ENCODE measurements around the gene ADAMTS14.
"Not testable (repeated sequence)": the region's sequence is repeated elsewhere in the genome, so short reads cannot be mapped to it uniquely, and the experiment has no call there.

The ADAMTS14 gene

DNA sequence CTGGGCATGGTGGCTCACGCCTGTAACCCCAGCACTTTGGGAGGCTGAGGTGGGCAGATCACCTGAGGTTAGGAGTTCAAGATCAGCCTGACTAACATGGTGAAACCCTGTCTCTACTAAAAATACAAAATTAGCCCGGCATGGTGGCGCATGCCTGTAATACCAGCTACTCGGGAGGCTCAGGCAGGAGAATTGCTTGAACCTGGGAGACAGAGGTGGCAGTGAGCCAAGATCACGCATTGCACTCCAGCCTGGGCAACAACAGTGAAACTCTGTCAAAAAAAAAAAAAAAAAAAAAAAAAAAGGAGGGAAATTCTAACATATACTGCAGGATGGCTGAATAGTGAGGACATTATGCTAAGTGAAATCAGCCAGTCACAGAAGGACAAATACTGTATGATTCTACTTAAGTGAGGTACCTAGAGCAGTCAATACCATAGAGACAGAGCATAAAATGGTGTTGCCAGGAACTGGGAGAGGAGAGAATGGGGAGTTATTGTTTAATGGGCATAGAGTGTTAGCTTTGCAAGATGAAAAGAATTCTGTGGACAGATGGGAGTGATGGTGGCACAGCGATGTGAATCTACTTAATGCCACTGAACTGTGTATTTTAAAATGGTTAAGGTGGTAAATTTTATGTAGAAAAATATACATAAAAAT lies 95.8 kb downstream of the ADAMTS14 start:
- H3K9me3 ChIP-seq; H3K27me3 ChIP-seq (ENCODE audit: low read depth); H3K4me3 ChIP-seq; DNase-seq (ENCODE audit: low spot score in 2 of 2); H3K4me1 ChIP-seq; H3K36me3 ChIP-seq (replicated peaks): not testable (repeated sequence)
- in situ Hi-C loops (cut with MboI; ENCODE audit: low sequenced_read_pairs), result loop anchor here (10.0 kb wide), 2 partner anchors 223 to 303 kb away; no protein-coding TSS in a partner anchor

DNA sequence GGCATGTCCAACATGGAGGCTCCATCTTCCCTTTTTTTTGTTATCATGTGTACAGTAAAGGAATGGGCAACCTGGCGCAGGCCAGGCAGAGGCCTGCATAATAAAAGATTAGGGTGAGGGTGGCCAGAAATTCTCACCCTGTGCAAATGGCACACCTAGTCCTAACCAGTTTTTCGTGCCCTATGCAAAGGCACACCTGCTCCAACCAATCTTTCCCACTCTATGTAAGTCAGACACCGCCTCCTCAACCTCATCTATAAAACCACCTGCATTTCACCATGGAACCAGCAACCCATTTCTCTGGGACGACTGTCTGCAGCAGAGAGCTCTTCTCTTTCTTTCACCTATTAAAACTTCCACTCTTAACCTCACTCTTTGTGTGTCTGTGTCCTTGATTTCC lies 96.8 kb downstream of the ADAMTS14 start:
- H3K27me3 ChIP-seq (ENCODE audit: low read depth), result no peaks in the 10 kb centered on the region
- H3K36me3 ChIP-seq (replicated peaks), result no peaks in the 10 kb centered on the region
- in situ Hi-C loops (cut with MboI; ENCODE audit: low sequenced_read_pairs), result loop anchor here (10.0 kb wide), 2 partner anchors 224 to 304 kb away; no protein-coding TSS in a partner anchor
- peak in 1 of 2 experiments; percentile 1 for DNase-seq (ENCODE audit: low spot score in 2 of 2)
- H3K4me3 ChIP-seq, result no peak overlapping the region
- H3K9me3 ChIP-seq, result peaks cover 4% of the 10 kb centered on the region; the same call in 1 of the 2 replicates
- H3K4me1 ChIP-seq, result no peaks in the 10 kb centered on the region

DNA sequence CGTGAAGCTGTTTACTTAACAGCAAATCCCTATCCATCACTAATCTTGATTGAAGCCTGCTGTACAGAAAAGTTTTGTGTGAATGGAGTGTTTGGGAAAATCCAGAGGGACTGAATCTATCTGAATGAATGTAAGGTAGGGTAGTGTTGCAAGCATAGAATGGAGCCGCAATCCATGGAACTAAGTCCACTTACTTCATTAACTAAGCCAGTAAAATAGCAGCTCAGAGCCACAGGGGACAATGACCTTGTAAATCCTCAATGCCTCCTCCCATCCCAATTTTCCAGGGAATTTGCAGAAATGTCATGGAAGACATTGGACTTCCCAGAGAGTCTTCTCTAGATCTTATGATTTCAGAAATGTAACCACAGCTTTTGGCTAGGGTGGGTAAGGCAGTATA lies 97.7 kb downstream of the ADAMTS14 start:
- Histone ChIP-seq H3K27me3 (ENCODE audit: low read depth) (no peaks in the 10 kb centered on the region), H3K36me3 (replicated peaks) (no peaks in the 10 kb centered on the region), H3K9me3 (peaks cover 4% of the 10 kb centered on the region; the same call in 1 of the 2 replicates), H3K4me1 (no peaks in the 10 kb centered on the region), H3K4me3 (no peak overlapping the region)
- DNase-seq (ENCODE audit: low spot score in 2 of 2), result no peak
- in situ Hi-C loops (cut with MboI; ENCODE audit: low sequenced_read_pairs), result no loop called here

DNA sequence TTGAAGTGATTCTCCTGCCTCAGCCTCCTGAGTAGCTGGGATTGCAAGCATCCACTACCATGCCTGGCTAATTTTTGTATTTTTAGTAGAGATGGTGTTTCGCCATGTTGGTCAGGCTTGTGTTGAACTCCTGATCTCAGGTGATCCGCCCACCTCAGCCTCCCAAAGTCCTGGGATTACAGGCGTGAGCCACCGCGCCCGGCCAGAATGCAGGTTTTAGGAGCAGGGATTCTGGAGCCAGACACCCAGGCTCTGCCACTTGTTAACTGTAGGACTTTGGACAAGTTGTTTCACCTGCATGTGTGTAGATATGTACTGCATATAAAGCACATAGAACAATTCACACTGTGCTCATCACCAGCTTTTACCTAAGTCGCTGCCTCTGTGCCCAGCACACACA lies 98.2 kb downstream of the ADAMTS14 start:
- H3K27me3 ChIP-seq (ENCODE audit: low read depth); in situ Hi-C loops (cut with MboI; ENCODE audit: low sequenced_read_pairs): not testable (repeated sequence)

DNA sequence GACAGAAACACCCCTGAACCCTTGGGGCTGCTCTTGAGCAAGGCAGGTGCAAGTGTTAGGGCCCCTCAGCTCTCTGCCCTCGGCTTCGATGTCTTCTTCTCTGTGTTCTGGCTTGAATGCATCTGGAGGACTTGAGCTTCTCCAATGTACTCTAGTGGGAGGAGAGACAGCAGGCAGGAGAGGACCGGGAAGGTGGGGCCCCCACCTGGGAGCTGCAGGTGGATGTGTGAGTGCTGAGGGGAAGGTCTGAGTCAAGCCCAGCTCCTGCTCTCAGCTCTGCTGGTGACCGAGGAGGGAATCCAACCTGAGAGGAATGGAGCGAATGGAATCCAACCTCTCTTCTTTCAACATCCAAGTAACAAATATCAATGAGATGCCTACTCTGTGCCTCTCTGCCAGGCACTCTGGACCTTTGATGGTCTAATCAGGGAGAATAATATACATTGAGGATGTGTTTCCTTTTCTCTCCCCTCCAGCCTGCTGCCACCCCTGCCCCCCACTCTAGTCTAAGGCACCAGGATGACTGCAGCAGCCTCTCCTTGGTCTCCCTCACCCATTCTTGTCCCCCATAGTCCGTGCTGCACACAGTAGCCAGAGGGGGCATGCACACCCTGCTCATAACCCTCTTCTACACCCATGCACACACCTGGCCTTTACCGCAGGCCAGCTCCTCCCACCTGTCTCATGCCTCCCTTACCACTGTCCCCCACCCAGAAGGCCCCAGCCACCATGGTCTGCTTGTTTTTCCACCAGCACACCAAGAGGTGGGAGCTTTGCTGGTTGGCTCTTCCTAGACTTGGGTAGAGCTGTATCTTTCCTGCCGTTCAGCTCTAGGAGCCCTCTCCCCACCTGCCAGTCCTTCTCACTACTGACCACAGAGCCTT lies 99.2 kb downstream of the ADAMTS14 start:
- DNase-seq (ENCODE audit: low spot score in 2 of 2), result no peak
- Histone ChIP-seq H3K9me3 (peaks cover under 1% of the 10 kb centered on the region; the same call in 1 of the 2 replicates), H3K4me1 (no peaks in the 10 kb centered on the region), H3K27me3 (ENCODE audit: low read depth) (no peaks in the 10 kb centered on the region), H3K36me3 (replicated peaks) (no peaks in the 10 kb centered on the region), H3K4me3 (no peak overlapping the region)
- in situ Hi-C loops (cut with MboI; ENCODE audit: low sequenced_read_pairs), result no loop called here

More for the DNA sequence above, 98.2 kb downstream of the ADAMTS14 start:
- not testable (repeated sequence) for H3K4me1 ChIP-seq; H3K36me3 ChIP-seq (replicated peaks); DNase-seq (ENCODE audit: low spot score in 2 of 2); H3K4me3 ChIP-seq; H3K9me3 ChIP-seq

DNA sequence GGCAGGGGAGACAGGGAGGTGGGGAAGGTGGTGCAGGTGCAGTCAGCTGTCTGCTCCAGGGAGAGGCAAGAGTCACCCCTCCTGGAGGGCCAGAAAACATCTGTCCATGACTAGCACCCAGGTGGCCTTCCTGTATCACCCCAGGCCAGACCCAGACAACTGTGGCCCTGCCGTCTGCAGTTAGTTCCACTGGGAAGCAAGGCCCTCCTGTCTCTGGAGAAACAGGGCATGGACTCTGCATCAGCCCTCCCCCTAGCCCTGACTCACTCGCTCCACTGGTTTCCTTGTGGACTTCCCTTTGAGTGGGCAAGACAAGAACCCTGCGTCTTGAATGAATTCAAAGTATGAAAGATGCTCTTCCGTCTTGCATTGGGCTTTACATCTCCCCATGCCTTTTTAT lies 100.3 kb downstream of the ADAMTS14 start:
- peak in 1 of 2 experiments; percentile 4 for DNase-seq (ENCODE audit: low spot score in 2 of 2)
- H3K27me3 ChIP-seq (ENCODE audit: low read depth), result no peaks in the 10 kb centered on the region
- in situ Hi-C loops (cut with MboI; ENCODE audit: low sequenced_read_pairs), result no loop called here
- H3K4me1 ChIP-seq, result no peaks in the 10 kb centered on the region
- H3K36me3 ChIP-seq (replicated peaks), result no peaks in the 10 kb centered on the region
- no peak overlapping the region for H3K4me3 ChIP-seq
- no peaks in the 10 kb centered on the region for H3K9me3 ChIP-seq

DNA sequence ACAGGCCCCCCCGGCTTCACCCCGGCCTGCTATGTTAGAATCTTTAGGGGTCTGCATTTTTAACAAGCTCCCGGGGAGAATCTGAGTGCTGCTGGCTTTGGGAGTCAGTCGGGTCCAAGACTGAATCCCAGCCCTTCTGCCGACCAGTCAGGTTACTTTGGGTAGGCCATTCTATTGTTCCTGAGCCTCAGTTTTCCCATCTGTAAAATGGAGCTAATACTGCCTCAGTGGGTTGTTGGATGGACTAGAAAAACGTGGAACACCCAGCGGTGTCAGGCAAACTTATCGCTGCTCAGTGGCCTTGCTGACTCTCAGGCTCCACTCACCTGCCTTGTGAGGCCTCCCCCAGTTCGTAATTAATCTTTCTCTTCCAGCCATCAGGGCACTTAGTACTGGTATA lies 101.2 kb downstream of the ADAMTS14 start:
- in situ Hi-C loops (cut with MboI; ENCODE audit: low sequenced_read_pairs), result no loop called here
- Histone ChIP-seq H3K4me3 (no peak overlapping the region), H3K9me3 (no peaks in the 10 kb centered on the region), H3K36me3 (replicated peaks) (no peaks in the 10 kb centered on the region), H3K4me1 (no peaks in the 10 kb centered on the region), H3K27me3 (ENCODE audit: low read depth) (no peaks in the 10 kb centered on the region)
- DNase-seq (ENCODE audit: low spot score in 2 of 2), result no peak

DNA sequence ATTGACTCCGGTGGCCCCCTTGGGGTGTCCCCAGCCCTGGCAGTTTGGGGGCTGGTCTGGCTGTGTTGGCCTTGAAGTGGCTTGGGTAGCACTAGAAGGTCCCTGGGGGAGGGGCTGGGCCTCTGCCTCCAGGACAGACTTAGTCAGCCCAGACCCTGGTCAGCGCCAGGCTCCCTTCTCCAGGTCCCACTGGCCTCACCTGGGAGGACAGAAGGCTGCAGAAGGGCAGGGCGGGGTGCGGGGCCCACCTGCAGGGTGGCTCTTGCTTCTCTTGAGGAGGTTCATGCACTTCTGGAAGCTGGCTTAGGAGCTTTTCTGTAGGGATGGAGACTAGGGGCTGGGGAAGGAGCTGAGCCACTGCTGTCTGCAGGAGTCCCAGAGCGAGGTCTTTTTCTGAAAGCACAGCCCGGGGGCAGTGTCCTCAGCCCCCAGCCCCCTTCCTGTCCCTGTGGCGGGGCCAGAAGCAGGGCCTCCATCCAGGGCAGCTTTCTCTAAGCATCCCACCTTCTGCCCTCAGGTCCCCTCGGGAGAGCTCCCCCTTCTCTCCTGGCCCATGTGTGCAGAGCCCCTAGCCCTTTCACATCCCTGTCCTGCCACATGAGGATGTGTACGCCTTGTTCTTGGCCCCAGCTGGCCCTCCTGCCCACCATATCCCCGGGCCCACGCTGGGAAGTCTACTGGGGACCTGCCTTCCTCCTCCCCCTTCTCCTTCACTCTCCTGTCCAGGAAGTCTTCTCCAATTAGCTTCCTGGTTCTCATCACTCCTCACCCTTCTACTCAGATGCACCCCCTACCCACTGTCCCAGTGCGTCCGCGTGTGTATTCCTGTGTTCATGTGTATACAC lies 101.9 kb downstream of the ADAMTS14 start:
- H3K4me3 ChIP-seq, result no peak overlapping the region
- no peaks in the 10 kb centered on the region for H3K4me1 ChIP-seq
- no peaks in the 10 kb centered on the region for H3K9me3 ChIP-seq
- no peaks in the 10 kb centered on the region for H3K27me3 ChIP-seq (ENCODE audit: low read depth)
- H3K36me3 ChIP-seq (replicated peaks), result no peaks in the 10 kb centered on the region
- in situ Hi-C loops (cut with MboI; ENCODE audit: low sequenced_read_pairs), result no loop called here
- no peak for DNase-seq (ENCODE audit: low spot score in 2 of 2)

DNA sequence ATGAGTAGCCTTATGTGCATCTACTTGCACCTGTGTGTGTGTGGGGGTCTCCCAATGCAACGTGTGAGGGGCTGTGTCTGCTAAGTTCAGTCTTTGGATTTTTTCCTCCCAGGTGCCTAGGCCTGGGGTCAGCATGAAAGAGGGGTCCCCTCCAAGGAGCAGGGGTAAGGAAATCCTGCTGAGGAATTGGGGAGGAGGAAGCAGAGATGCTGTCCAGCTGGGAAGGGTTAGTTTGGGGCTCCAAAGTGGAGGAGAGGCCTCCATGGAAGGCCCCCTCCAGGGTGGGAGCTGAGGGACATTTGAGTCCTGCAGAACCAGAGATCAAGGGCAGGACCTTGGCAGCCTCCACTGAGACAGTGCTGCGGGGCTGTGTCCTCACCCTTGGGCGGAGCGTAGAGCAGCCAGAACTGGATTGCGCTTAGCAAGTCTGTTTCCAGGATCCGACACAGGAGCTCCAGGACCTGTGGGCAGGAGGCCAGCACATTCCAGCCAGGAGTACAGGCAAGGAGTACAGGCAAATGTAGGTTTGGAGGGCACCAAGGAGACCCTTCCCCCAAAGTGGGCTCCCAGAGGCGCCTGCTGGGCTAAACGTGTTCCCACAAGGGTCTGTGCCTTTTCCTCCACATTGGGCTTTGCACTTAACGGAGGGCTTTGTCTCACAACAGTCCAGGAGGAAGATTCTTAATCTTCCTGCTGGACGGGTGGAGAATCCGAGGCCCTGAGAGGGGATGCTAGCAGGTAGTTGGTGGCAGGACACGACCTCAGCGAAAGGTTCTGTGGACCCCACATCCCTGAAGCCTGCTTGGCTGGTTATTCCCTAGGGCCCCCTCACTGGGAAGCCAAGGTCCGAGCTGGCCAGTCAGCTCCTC lies 102.7 kb downstream of the ADAMTS14 start:
- DNase-seq (ENCODE audit: low spot score in 2 of 2), result no peak
- Histone ChIP-seq H3K36me3 (replicated peaks) (no peaks in the 10 kb centered on the region), H3K27me3 (ENCODE audit: low read depth) (no peaks in the 10 kb centered on the region), H3K9me3 (no peaks in the 10 kb centered on the region), H3K4me1 (no peaks in the 10 kb centered on the region), H3K4me3 (no peak overlapping the region)
- in situ Hi-C loops (cut with MboI; ENCODE audit: low sequenced_read_pairs), result no loop called here

DNA sequence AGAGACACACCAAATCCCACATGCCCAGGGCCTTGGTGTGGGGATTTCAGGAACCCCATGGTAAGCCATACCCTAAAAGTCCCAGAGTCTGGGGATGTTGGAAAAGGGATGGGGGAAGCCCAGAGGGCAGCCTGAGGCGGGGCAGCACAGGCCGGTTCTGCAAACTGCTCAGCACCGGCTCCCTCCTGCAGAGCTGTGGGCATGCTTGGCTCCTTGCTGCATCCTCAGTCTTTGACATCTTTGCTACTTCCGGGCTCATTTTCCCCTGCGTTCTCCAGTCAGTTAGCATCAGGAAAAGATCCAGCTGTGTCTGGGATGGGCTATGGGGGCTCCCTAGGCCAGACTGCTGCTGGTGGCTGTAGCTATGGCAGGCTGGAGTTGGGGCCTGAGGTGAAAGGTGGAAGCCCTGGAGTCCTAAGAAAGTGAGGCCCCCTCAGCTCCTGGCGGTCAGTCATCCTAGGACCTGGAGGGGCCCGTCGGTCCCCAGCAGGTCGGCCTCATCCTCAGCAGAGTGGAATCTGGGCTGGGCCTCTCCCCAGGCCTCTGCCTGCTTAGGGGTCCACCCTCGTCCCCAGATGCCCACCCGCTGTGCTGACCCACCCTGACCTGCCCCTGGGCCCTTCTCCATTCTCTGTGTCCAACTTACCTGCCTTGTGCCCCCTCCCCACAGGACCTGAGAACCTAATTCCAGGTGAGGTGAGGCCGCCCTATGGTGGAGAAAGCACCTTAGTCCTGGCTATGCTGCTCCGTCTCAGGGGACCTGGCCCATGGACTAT lies 103.6 kb downstream of the ADAMTS14 start:
- Histone ChIP-seq H3K4me3 (no peak overlapping the region), H3K4me1 (no peaks in the 10 kb centered on the region), H3K9me3 (no peaks in the 10 kb centered on the region), H3K36me3 (replicated peaks) (no peaks in the 10 kb centered on the region), H3K27me3 (ENCODE audit: low read depth) (no peaks in the 10 kb centered on the region)
- in situ Hi-C loops (cut with MboI; ENCODE audit: low sequenced_read_pairs), result no loop called here
- no peak for DNase-seq (ENCODE audit: low spot score in 2 of 2)

DNA sequence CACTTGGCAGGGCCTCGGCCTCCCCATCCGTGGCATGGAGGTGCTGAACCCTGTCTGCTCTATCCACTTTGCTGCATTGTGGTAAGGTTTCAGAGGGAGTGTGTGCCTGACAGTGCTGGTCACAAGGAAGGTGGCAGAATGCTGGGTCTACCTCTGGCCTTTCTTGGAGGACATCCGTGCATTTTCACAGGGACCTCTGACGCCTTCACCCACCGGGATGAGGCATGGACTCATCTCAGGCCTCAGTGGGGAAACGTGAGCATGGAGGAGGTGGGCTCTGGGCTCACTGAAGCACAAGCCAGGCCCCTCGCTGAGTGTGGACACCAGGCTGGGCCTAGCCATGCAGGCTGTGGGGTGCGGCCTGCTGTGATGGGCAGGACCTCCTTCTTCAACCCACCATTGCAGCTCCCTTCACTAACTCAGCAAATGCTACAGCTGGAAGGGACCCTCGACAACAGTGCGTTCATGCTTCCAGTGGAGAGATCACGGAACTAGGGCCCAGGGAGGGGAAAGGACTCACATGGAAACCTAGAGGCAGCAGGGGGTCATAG lies 104.2 kb downstream of the ADAMTS14 start:
- H3K9me3 ChIP-seq, result no peaks in the 10 kb centered on the region
- no peak overlapping the region for H3K4me3 ChIP-seq
- DNase-seq (ENCODE audit: low spot score in 2 of 2), result no peak
- no peaks in the 10 kb centered on the region for H3K4me1 ChIP-seq
- in situ Hi-C loops (cut with MboI; ENCODE audit: low sequenced_read_pairs), result no loop called here
- H3K36me3 ChIP-seq (replicated peaks), result no peaks in the 10 kb centered on the region
- H3K27me3 ChIP-seq (ENCODE audit: low read depth), result no peaks in the 10 kb centered on the region
